ENCODE measurements around the gene TTC39C.

The TTC39C gene

GRCh38 chr18:24083550-24083949 is 69.0 kb downstream of the TTC39C start:
- DNase-seq (ENCODE audit: low read depth in 3 of 3): no peak

DNA sequence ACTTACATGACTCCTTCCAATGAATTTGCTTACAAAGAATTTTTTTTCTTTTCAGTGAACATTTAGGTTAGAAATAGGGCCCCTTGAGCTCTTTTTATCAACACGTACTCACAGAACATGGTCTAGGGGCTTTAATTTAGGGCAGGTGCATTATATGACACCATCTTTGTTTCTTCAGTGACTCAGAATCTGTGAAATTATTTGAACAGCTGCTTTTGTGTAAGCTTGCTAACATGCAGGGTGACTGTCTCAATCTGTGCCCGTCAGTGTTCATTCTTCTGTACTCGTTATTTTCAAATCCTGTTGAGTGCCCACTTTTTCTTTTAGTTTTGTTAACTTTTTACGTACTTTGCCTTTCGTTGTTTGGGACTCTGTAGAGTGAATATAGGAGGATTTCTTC is 71.5 kb downstream of the TTC39C start:
- DNase-seq (ENCODE audit: low read depth in 3 of 3): no peak

DNA sequence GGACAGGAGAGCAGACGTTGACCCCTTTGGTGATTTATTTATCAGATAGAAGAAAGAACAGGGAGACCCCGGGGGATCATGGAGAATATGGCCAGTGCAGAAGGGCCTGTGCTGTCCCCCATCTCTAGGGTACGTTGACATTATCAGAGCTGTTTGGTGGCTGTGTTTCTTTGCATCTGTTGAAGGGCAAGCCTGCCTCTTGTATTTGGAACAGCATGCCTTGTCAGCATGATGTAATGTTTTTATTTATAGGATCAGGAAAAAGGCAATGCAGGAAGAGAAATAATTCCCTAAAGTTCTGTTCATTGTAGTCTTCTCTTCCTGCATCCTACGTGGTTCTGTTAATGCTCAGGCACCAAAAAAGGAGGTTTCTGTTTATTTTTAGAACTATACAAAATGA is 74.5 kb downstream of the TTC39C start:
- no peak for DNase-seq (ENCODE audit: low read depth in 3 of 3)

DNA sequence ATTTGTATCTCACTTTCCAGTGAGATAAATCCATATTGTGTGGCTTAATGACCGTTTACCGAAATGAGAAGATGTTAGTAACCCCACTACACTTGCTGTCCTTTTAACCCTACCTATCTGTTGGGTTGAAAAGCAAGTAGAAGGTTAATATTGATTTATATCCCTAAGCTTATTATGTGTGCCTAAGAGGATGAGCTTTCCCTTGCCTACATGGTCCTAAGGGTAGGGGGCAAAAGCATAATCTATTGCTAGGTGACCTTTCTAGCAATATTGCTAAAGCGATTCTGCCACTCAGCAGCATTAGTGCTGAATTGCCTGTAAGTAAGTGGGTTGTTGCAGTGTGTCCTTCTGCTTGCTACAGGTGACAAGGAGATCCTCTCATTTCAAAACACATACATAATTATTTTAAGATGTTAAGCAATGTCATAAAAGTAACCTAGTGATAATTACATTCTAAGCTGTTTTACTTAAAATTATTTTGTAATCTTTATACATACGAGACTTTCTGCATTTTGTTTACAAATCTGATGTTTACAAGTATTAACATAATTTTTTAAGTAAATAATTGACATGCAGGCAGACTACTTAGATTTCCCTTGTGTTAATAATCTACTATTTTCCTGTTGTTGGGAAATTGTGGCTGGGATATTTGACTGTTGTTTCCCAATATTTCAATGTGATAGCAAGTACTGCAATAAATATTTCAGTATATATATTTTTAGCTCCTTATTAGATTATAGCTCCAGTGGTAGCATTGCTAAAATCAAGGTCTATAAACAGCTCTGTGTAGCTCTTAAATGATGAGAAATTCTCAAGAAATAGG is 75.2 kb downstream of the TTC39C start:
- no peak for DNase-seq (ENCODE audit: low read depth in 3 of 3)

- DNase-seq (ENCODE audit: low read depth in 3 of 3): no peak
Measured at GRCh38 chr18:24090876-24091275, 76.3 kb downstream of the TTC39C start.

DNA sequence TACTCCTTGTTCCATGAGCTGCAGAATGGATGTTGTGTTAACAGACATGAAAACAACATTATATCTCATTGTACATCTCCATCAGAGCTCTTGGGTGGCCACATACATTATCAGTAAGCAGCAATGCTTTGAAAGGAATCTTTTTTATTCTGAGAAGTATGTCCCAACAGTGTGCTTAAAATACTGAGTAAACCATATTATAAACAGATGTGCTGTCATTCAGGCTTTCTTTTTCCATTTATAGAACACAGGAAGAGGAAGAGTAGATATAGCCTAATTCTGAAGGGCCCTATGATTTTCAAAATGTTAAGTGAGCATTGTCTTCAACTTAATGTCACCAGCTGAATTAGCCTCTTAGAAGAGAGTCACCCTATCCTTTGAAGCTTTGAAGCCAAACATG is 80.0 kb downstream of the TTC39C start:
- no peak for DNase-seq (ENCODE audit: low read depth in 3 of 3)

DNA sequence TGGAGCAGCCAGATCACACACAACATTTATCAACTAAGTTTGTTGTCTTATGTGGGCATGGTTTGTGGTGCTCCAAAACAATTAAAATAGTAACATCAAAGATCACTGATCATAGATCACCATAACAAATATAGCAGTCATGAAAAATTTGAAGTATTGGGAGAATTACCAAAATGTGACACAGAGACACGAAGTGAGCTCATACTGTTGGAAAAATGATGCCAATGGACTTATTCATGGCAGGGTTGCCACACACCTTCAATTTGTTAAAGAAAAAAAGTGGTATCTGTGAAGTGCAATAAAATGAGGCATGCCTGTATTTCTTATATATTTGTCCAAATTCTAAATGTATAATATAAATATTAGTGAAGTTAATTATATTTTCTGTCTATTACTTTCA is 81.4 kb downstream of the TTC39C start:
- DNase-seq (ENCODE audit: low read depth in 3 of 3): no peak

- DNase-seq (ENCODE audit: low read depth in 3 of 3): no peak
Measured at GRCh38 chr18:24103320-24104021, 88.9 kb downstream of the TTC39C start.

GRCh38 chr18:24104486-24104885 is 89.9 kb downstream of the TTC39C start:
- DNase-seq (ENCODE audit: low read depth in 3 of 3): no peak

DNA sequence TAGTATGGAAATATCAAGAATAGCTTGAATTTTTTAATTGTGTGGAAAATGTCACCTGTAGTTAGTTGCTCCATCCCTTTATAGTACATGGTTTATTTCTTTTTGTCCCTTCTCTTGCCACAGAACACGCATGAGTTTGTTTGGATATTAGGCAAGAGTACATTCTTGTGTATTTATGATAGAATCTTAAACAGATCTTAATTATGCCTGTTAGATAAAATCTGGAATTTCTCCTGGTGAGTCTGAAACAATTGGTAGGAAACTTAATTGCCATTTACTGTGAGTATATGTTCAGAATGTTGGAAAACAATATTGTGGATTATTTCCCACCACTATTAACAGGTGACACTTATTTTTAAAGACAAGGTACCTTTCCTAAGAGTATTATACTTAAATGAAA is 94.1 kb downstream of the TTC39C start:
- no peak for DNase-seq (ENCODE audit: low read depth in 3 of 3)

DNA sequence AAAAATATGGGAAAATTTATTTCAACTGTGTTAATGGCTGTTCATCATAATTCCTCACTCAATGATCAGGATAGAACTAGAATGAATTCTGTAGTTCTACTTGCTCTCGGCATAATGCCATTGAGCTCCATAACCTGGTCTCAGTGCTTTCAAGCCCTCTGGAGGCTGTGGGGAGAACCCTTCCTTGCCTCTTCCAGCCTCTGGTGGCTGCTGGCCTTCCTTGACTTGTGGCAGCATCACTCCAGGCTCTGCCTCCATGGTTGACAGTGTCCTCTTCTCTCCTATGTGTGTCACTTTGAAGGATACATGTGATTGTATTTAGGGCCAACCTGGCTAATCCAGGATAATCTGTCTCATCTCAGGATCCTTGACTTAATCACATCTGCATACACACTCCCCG is 97.4 kb downstream of the TTC39C start:
- no peak for DNase-seq (ENCODE audit: low read depth in 3 of 3)

DNA sequence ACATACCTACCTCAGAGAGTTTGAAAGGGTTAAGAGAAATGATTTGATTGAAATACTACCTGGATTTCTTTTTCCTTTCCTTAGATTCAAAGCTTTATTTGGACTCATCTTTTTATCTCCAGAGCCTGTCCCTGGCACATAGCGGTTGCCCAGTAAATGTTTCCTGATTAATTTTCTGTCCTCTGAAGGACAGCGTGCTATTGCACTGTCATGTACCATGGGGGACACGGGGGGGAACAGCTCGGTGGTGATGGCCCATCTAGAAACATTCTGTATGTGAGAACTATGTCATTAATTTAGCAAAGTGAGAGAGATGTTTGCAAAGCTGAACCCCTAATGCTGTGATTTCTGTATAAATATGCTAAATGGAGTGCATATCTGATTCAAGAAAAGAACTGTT is 97.9 kb downstream of the TTC39C start:
- no peak for DNase-seq (ENCODE audit: low read depth in 3 of 3)

- DNase-seq (ENCODE audit: low read depth in 3 of 3): peak in 1 of 3 experiments; percentile 7
Measured at GRCh38 chr18:24112874-24113615, 98.5 kb downstream of the TTC39C start.

GRCh38 chr18:24114924-24115549 is 100.5 kb downstream of the TTC39C start:
- no peak for DNase-seq (ENCODE audit: low read depth in 3 of 3)

DNA sequence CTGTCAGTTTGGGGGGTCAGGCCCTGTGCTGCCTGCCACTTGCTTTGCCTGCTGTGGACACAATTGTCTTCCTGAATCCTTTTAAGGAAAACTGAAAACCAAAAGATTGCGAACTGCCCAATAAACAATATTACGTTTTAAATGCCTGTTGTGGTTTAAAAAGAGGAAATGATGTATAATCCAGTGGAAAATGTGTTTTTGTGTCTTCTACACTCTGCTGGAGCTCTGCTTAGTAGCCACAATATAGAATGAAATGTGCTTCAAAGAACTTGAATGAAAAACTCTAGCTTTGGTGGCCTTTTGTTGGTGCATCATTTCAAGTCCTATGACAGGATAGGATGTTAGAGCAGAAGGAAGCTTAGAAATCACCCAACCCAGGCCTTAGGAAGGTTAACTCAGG is 101.1 kb downstream of the TTC39C start:
- no peak for DNase-seq (ENCODE audit: low read depth in 3 of 3)

DNA sequence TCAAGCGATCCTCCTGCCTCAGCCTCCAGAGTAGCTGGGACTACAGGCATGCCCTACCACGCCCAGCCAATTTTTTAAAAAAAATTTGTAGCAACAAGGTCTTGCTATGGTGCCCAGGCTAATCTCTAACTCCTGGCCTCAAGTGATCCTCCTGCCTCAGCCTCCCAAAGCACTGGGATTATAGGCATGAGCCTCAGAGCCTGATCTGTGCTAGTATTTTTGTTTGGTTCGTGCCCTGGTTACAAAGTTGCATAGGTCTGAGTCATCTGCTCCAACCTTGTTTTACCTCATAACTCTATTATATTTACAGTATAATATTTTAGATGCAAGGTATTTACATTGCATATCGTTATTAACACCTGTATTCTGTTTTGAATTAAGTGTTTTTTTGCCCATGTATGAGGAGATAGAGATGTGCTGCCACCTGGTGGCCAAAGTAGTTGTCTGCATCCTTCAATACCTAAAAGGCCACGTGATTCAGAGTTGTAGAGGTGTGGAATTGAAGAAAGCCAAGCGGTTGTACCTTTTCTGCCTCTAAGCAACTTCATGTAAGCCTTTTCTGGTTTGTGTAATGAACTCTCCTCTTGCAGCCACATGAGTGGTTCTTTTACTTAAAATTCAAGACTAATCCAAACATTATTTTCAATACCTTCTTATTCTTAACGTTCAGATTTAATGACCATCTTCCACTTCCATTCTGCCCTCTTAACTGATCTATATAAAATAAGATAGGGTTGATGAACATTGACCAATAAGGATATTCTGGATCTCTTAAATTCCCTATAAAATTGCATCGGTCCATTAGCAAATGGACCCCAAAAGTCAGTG is 104.4 kb downstream of the TTC39C start:
- DNase-seq (ENCODE audit: low read depth in 3 of 3): peak; percentile 58 to 73 (median 73)

- no peak for DNase-seq (ENCODE audit: low read depth in 3 of 3)
Measured at GRCh38 chr18:24120676-24121075, 106.1 kb downstream of the TTC39C start.

DNA sequence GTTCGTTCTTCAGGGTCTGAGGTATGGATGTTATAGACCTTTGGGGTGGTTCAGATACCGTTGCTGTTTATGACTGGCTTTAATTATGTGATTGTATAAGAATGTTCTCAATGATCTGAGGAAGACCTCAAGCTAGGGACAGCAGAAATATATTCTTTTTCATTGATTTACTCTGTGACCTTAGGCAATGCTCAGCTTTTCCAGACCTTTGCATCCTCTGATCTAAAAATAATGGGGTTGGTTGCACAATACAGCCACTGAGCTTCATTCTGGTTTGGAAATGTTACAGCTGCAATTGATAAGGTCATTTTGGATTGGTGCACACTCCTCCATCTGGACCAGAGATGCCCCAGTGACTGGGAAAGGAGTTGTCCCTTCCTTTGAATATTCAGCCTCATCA is 107.1 kb downstream of the TTC39C start:
- no peak for DNase-seq (ENCODE audit: low read depth in 3 of 3)

DNA sequence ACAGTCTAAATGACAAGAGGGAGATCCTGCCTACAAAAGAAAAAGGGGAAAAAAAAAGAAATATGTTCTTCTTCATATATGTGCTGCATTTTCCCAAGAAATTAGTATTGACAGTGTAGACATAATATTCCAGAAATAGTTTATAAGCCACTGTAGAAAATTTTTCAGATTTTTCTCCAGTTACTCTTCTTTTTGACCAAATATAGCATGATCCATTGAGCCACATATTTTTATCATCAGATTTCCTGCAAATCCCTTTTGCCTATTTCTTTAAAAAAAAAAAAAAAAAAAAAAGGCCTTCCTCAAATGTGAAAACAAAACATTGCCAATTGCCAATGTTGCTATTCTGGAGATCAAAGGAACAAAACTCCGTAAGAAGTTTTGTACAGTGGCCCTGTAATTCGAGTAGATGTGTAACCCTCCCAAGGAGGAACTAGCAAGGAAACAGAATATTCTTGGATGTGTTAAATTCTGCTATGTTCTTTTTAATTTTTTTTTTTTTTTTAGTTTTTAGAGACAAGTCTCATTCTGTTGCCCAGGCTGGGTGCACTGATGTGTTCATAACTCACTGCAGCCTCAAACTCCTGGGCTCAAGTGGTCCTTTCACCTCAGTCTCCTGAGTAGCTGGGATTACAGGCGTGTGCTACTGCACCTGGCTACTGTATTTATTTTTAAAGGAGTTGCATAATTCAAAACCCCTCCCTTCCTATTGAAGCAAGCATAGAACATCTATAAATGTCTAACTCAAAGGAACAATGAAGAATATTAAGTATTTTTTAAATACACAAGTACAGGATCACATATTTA is 111.8 kb downstream of the TTC39C start:
- DNase-seq (ENCODE audit: low read depth in 3 of 3): no peak

GRCh38 chr18:24127735-24128134 is 113.2 kb downstream of the TTC39C start:
- no peak for DNase-seq (ENCODE audit: low read depth in 3 of 3)
